ENCODE data around the gene ZDHHC18.
"Not testable (repeated sequence)": the region's sequence is repeated elsewhere in the genome, so short reads cannot be mapped to it uniquely, and the experiment has no call there.

The ZDHHC18 gene

GRCh38 chr1:26837665-26838064 is 11.2 kb downstream of the ZDHHC18 start:
- DNase-seq = not testable (repeated sequence)

- no peak for DNase-seq
Observed at GRCh38 chr1:26838474-26839338, 12.2 kb downstream of the ZDHHC18 start.

- no peak for DNase-seq
Observed at GRCh38 chr1:26839339-26839722, 12.8 kb downstream of the ZDHHC18 start.

- no peak for DNase-seq
Observed at GRCh38 chr1:26839779-26840178, 13.3 kb downstream of the ZDHHC18 start.

GRCh38 chr1:26844424-26845196 is 18.1 kb downstream of the ZDHHC18 start:
- no peak for DNase-seq

GRCh38 chr1:26847826-26848225 is 21.3 kb downstream of the ZDHHC18 start:
- DNase-seq = not testable (repeated sequence)

- no peak for DNase-seq
Observed at GRCh38 chr1:26848499-26848898, 22.0 kb downstream of the ZDHHC18 start.

- DNase-seq = no peak
Observed at GRCh38 chr1:26848941-26849774, 22.7 kb downstream of the ZDHHC18 start.

GRCh38 chr1:26851106-26851684 is 24.7 kb downstream of the ZDHHC18 start:
- DNase-seq = no peak

- DNase-seq = no peak
Observed at GRCh38 chr1:26852701-26853100, 26.2 kb downstream of the ZDHHC18 start.

- DNase-seq = peak; percentile 90
Observed at GRCh38 chr1:26853156-26853555, 26.7 kb downstream of the ZDHHC18 start.

- DNase-seq = no peak
Observed at GRCh38 chr1:26853600-26853999, 27.1 kb downstream of the ZDHHC18 start.

- DNase-seq = no peak
Observed at GRCh38 chr1:26854906-26855305, 28.4 kb downstream of the ZDHHC18 start.

GRCh38 chr1:26855636-26856035 is 29.1 kb downstream of the ZDHHC18 start:
- no peak for DNase-seq

- DNase-seq = no peak
Observed at GRCh38 chr1:26856181-26856580, 29.7 kb downstream of the ZDHHC18 start.

GRCh38 chr1:26856604-26857469 is 30.3 kb downstream of the ZDHHC18 start:
- DNase-seq = no peak

- DNase-seq = no peak
Observed at GRCh38 chr1:26857473-26858060, 31.1 kb downstream of the ZDHHC18 start.

- DNase-seq = no peak
Observed at GRCh38 chr1:26858160-26858559, 31.7 kb downstream of the ZDHHC18 start.

- no peak for DNase-seq
Observed at GRCh38 chr1:26858891-26859640, 32.6 kb downstream of the ZDHHC18 start.

- peak; percentile 27 for DNase-seq
Observed at GRCh38 chr1:26861286-26861701, 34.8 kb downstream of the ZDHHC18 start.
